Amniotic stem cell (primary cell): Measurements from ENCODE around the gene ZNF462.

Experiments used
- DNase-seq: peaks from one replicate; lab custom pipeline; 2025; lab: John Stamatoyannopoulos, UW

Gene ZNF462

GRCh38 chr9:106927916-106928315, 65.0 kb downstream of the ZNF462 start:
- DNase-seq = no peak

GRCh38 chr9:106928350-106928749, 65.4 kb downstream of the ZNF462 start:
- DNase-seq = no peak

GRCh38 chr9:106929471-106930177, 66.7 kb downstream of the ZNF462 start:
- no peak for DNase-seq

- no peak for DNase-seq
These were observed 67.5 kb downstream of the ZNF462 start for GRCh38 chr9:106930477-106930876.

GRCh38 chr9:106931466-106931865, 68.5 kb downstream of the ZNF462 start:
- no peak for DNase-seq

GRCh38 chr9:106932178-106932577, 69.2 kb downstream of the ZNF462 start:
- no peak for DNase-seq

- DNase-seq = no peak
These were observed 69.7 kb downstream of the ZNF462 start for GRCh38 chr9:106932675-106933074.

- DNase-seq = no peak
These were observed 70.5 kb downstream of the ZNF462 start for GRCh38 chr9:106933470-106933869.

GRCh38 chr9:106934442-106935238, 71.7 kb downstream of the ZNF462 start:
- no peak for DNase-seq

- DNase-seq = no peak
These were observed 73.7 kb downstream of the ZNF462 start for GRCh38 chr9:106936680-106937079.

- no peak for DNase-seq
These were observed 79.0 kb downstream of the ZNF462 start for GRCh38 chr9:106941916-106942315.

- DNase-seq = peak; percentile 68
These were observed 83.0 kb downstream of the ZNF462 start for GRCh38 chr9:106945727-106946660.

GRCh38 chr9:106947106-106947900, 84.3 kb downstream of the ZNF462 start:
- DNase-seq = no peak

GRCh38 chr9:106953174-106953573, 90.2 kb downstream of the ZNF462 start:
- DNase-seq = no peak

GRCh38 chr9:106954558-106954957, 91.6 kb downstream of the ZNF462 start:
- DNase-seq = no peak

- no peak for DNase-seq
These were observed 92.2 kb downstream of the ZNF462 start for GRCh38 chr9:106954974-106955850.

- no peak for DNase-seq
These were observed 94.0 kb downstream of the ZNF462 start for GRCh38 chr9:106956971-106957370.

- no peak for DNase-seq
These were observed 96.1 kb downstream of the ZNF462 start for GRCh38 chr9:106958955-106959657.

GRCh38 chr9:106960258-106960657, 97.3 kb downstream of the ZNF462 start:
- no peak for DNase-seq

- DNase-seq = no peak
These were observed 98.7 kb downstream of the ZNF462 start for GRCh38 chr9:106961623-106962022.
